Stimulated activated CD8-positive, alpha-beta memory T cell treated with anti-CD3 and anti-CD28 coated beads, Interleukin-2, amount 100 ng/mL, for 48 hours (primary cell): ENCODE data around the gene PTGR3.

Experiments used
- DNase-seq, 2 donors: peaks; one replicate each; pipeline ENCODE4 v3.0.0-alpha.2; 2020; ENCODE audit warnings: low read depth in 2 of 2

The PTGR3 gene

DNA sequence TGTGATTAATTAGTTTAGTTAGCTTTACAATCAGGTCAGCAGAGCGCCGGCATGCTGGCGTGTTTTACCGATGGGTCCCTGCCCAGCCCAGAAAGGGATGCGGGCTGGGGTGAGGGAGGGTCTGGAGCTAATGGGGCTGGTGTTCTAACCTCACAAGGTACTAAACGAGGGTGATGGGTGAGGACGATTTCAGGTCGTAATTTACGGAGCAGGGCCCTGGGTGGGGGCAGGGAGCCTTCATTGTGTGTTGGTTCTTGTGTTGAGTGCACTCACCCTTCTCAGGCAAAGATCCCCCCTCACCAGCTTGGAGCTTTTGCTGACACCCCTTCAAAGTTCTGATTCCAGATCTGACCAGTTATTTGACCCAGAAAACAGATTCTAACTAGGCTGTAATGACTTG is 39.5 kb downstream of the PTGR3 start:
- DNase-seq, result no peak

DNA sequence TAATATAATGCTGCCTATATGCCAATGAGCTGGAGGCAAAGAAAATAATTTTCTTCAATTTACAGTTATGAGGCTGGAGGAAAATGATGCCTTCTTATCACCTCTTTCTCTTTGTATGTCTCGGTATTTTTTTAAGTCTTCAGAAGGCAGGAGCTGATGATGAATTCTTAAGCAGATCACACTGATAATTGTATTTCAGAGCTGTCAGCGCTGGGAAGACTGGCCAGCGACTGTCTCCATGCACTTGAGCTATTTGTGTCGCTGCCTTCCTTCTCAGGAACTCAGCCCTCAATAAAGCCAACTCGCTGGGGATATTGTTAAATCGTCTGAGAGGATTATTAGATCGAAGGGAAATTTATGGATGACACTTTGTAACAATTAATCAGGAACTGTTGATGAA is 40.3 kb downstream of the PTGR3 start:
- DNase-seq, result no peak

DNA sequence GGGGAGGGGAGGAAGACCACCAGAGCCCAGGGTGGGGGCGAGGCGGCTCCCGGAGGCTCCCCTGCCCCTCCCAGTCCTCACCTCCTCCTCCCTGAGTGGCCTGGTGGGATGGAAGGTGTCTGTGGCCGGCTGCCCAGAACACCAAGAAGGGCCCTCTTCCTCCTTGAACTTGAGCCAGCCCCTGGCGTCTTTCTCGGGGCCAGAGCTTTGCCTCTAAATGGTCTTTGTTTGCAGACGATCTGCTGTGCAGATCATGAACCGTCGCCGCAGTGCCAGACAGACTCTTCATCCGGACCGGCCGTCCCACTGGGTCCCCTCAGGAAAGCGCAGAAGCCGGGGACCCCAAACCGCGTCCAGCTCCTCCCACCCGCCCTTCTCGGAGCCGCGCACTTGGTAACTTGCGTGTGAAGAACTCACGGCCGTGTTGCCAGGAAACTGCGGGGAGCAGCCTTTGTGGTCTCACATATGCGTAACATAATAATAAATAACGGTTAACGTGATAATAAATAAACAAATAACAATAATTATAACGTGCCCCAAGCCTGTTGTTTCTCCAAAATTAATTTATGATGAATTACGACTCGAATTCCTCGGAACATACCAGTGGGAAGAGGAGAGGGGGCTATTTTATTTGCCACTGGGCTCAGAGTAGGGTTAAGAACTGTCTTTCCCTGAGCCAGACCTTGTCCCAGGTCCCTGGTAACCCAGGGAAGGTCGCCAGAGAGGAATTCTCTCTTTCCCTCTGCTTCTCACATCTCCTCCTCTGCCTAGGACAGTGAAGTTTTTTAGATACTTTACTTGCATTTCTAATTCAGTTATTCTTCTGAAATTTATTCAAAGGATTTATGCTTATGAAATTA is 41.0 kb downstream of the PTGR3 start:
- DNase-seq, result no peak

DNA sequence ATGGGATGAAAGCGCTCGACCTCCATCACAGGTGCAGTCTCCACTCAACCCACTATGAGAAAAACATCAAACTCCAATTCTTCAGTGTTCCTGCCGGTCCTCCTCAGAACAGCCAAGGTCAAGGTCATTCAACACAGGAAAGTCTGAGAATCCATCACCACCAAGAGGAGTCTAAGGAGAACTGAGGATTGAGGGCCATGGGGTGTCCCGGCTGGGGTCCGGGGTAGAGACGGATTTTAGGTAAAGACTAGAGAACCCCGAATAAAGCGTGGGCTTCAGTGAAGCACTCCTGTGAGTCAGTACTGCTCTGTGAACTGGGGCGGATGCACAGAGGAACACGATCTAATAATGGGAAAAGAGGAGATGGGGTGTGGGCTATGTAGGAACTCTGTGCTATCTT is 41.8 kb downstream of the PTGR3 start:
- DNase-seq, result no peak

DNA sequence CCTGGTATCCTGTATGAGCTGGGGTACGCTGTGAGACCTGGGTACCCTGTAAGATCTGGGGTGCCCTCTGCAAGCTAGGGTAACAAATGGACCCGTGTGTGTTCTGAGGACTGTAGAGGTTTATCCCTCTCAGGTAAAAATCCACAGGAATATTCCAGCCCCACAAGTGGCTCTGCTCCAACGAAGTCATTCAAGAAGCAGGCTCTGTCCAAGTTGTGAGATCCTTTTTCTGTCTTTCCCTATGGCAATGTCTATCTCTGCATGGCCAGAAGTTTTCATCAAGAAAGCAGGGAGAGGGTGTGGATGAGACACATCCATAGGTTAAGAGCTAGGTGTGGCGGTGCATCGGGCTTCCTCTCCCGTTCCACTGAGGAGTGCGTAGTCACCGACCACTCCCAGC is 43.0 kb downstream of the PTGR3 start:
- no peak for DNase-seq

DNA sequence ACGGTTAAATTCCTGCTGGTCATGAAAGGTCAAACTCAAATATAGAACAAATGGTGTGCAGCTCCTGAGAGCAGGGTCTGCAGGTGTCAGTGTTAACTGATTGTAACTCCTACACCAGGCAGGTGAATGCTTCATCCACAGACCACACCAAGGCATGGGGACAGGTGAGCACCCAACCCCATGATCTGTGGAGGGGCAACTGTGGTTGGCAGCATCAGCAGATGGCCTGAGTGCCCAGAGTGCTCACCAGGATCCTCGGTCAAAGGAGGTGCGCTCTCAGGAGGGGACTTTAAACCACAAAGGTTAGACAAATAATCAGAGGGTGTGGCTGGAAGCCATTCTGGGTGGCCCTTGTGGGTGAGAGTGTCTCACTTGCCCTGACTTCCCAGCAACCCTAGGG is 44.5 kb downstream of the PTGR3 start:
- no peak for DNase-seq

DNA sequence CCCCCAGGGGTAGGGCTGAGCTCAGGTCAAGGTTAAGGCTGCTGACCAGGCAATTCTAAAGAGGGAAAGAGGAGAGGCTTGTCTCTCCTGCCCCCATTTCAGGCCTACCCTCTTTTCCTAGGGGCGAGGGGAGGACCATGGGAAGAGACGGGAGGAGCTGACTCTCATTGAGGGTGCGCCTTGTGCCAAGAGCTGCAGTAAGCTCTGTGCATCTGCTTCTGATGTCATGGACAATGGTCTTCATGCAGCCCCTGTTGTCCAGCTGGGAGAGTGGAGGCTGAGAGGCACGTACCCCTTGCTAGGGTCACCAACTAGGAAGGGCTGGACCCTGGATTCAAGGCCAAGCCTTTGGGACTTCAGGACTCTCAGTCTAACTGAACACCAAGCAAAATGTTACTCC is 45.2 kb downstream of the PTGR3 start:
- DNase-seq, result no peak

DNA sequence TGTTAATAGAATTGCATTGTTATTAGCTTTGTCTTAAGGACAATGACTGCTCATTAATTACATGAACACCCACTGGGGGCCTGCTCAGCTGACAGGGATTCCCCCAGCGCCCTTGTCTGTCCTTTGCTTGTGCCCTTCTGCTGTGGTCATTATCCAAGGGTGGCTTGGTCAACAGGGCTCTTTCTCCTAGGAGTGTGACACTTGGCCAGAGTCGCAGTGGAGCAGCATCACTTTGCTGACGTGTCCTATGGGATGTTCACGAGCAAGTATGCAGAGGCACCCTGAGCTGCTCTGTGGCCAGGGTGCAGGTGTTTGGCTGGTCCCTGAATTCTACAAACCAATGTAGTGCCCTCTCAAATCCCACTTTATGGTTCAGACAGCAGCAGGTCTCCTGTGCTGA is 46.0 kb downstream of the PTGR3 start:
- DNase-seq, result no peak

DNA sequence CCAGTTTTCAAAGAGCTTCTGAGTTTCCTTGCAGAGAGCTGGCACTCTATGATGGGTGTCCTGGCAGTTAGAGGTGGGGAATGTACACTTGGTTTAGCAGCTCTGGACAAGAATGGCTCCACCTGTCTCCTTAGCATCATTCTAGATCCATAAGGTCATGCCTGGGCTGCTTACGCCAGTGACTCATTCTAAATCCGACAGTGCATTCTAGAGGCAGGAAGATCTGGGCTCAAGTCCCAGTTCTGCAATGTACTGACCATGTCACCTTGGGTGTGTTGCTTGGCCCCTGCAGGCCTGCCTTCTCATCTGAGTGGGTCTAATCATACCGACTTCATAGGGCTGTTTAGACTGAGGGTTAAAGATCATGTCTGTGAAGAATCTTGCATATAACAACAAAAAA is 46.5 kb downstream of the PTGR3 start:
- no peak for DNase-seq

DNA sequence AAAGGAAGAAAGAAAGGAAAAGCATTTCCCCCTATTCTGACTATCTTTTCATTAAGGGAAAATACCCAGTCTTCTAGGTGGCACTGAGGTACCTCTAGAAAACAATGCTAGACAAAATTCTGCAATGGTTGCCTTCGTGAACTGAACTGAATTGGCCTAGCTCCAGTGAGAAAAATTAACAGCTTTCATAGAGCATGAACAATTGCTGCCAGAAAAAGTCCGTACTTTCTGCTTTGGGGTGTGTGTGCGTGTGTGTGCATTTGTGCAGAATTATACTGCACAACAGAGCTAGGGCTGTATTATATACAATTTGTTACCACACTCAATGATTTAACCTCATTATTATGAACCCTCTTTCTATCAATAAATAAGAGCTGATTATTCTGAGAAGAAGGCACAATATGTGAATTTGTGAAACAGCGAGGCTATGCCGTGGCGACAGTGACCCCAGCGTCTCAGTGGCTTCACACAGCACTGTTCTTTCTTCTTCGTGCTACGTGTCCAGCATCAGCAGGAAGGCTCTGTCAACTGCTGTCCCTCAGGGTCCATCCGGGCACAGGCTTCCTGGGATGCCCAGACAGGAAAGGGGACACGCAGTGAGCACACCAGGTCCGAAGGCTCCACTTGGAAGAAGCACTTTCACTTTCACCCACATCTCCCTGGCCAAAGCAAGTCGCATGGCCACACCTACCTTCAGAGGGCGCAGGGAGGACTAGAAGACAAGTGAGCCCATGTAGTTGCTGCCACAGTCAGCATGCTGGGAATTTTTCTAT is 47.5 kb downstream of the PTGR3 start:
- no peak for DNase-seq

DNA sequence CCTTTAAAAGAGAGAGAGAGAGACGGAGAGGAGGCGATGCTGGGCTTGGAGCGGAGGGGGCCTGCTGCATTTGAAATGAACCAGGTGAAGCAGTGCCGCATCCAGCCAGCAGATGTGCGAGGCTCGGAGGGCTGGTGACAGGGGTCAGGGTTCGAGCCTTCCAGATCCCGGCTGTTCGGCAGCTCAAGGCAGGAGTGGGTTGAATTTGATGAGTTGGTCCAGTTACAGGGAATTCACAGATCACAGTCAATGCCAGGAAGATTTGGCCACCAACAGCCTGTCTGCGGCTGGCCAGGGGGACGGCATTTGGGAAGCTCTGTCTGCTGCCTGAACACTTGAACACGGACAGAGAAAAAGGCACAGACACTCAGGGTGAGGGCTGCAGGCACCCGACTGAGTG is 48.6 kb downstream of the PTGR3 start:
- no peak for DNase-seq

DNA sequence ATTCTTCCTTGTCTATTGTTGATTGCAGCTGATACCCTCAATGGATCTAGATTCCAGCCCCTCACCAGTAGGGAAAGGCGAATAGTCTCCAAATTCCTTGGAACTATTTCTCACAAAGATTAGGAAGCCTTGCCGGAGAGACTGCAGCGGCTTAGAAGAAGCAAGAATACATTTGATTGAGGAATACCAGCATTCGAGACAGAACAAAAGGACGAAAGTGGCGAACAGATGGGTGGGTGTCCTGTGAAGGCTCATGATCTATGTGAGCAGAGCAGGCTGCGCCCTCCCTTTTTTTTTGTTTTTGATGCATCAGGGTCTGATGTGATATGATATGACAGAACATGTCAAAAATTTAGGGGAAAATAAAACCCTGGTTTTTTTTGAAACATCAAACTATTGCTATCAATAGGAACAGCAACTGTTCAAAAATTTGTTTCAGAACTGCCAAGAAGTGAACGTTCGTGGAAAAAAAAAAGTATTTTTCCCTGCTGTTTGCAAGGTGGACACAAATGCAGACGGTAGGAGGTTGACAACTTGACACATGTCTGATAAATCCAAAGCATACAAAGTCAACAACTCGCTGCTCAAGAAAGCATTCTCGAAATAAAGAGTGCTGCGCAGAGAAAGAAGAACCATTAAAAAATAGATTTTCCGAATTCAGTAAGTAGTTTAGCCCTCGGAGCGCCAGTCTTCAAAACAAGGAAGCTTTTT is 49.1 kb downstream of the PTGR3 start:
- DNase-seq, result no peak

DNA sequence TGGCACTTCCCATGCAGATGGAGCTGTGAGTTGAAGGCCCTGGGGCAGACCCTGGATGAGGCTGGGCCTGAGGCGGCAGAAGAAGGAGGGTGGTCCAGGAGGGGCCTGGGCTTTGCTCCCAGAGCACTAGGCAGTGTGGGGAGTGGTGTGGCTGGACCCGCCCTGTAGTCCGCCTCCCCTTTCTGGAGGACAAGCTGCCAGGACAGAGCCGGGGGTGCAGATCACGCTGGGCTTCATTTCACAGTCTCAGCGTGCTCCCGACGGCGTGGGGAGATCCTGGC is 49.8 kb downstream of the PTGR3 start:
- DNase-seq, result no peak
